ENCODE measurements around the gene FBXL7. TPM values are rescaled to one million over a fixed set of nuclear protein-coding genes. Genes with fewer than 3 reads are reported as not detected.
A peak's percentile ranks its signal among the peaks of the same experiment; 100 is the strongest.

Gene FBXL7
- polyA plus RNA-seq, 12 donors, result 19.8 to 28.4 (median 22.8) TPM; not detected in 1

DNA sequence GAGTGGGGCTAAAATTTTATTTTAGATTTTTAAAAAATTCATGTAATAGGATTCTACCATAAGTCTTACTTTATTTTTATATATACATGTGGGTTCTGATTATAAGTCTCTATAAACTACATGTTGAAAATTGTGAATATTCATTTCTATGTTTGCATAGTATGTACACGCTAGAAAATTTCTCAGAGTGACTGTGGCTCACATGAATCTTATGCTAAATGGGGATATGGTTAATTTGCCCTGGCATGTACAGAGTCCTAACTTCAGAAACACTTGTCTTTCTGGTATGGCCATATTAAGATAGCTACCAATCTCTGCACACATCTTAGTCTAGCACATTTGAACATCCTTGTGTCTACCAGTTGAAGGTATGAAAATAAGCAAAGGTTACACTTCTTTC, 154.8 kb downstream of the FBXL7 start:
- no peak for DNase-seq

DNA sequence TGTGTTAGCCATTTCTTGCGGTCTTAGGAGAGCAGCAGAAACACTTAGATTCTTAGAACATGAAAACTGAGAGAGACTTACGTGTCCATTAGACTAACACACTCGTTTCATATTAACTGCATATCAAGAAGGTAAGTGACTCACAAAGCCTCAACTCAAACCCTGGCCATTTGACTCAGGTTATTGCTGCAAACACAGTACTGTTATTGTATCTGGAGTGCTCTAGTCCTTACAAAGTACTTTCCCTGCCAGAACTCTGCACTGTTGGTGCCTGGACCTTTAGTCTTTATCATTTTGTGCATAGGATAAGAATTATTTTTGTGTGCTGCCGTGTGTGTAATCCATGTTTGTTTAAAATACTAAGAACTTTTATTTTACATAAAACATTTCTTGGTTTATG, 155.7 kb downstream of the FBXL7 start:
- no peak for DNase-seq

- DNase-seq, result no peak
These were observed 165.0 kb downstream of the FBXL7 start for GRCh38 chr5:15664961-15665360.

GRCh38 chr5:15669826-15670225, 169.8 kb downstream of the FBXL7 start:
- DNase-seq, result no peak

DNA sequence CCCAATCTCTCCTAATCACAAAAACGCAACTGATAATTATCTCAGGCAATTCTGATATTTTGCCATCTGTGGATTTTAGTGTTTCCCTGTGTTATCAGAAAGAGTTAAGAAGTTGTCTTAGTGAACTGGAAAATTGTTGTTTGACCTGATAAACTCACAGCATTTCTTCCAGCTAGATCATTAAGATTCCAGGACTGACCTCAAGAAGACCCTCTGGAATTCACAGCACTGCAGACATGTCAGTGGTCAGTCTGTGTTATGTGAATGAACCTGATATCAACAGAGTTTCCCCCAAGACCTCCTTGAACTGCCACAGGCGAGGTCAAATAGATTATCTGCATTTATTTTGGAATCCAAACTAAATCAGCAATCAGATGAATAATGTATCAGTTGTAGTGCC, 174.7 kb downstream of the FBXL7 start:
- DNase-seq, result no peak

DNA sequence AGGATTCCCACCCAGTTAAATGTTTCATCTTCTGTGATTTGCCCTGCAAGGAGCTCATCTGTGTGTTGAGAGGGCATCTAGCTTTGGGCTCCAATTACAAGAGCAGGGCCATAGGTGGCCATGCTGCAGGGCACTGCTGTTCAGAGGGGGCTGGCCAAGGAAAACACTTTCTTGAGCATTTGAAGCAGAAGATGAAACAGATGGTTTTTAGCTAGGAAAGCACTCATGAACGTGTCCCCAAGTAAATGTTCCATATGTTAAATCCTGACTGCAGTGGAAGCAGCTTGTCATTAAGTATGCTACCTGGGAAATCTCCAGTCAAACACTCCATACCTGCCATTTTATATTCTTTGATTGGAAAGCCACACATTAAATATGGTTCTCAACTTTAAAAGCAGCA, 176.6 kb downstream of the FBXL7 start:
- DNase-seq, result no peak

DNA sequence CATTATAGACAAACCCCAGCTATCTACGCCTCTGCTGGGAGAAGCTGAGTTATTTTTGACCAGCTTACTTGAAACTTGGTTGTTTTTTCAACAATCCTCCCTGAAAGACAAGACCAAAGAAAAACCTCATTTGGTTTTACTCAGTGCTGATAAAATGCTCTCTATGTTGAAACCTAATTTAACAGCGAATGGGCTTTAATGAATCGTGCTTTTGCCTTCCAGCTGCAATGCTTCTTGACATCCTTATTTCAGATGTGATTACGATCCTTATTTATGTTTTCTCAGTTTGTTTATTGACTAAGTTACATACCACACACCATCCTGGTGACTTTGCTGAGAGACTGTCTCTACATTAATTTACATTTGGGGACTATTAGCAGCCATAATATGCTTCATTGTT, 179.2 kb downstream of the FBXL7 start:
- no peak for DNase-seq

- DNase-seq, result no peak
These were observed 180.5 kb downstream of the FBXL7 start for GRCh38 chr5:15680455-15680854.

GRCh38 chr5:15682122-15682521, 182.1 kb downstream of the FBXL7 start:
- DNase-seq, result no peak

GRCh38 chr5:15682566-15682965, 182.6 kb downstream of the FBXL7 start:
- DNase-seq, result no peak

DNA sequence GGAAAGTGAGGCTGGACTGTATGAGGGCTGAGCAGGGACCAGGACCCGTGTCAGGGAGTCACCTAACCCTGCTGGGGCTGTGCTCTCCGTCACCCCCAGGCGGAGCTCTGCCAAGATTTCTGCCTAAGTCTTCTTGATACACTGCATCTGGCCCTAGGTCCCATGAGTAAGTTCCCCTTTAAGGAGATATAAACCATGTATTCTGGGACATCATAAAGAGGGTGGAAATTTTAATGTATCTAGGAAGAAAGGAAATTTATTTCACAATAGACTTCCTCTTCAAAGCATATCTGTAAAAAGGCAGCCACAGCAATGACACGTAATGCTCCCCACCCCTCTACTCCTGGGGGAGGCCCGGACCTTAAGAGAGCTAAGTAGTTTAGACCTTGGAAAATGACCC, 183.4 kb downstream of the FBXL7 start:
- DNase-seq, result no peak

- DNase-seq, result no peak
These were observed 187.4 kb downstream of the FBXL7 start for GRCh38 chr5:15687401-15687800.

DNA sequence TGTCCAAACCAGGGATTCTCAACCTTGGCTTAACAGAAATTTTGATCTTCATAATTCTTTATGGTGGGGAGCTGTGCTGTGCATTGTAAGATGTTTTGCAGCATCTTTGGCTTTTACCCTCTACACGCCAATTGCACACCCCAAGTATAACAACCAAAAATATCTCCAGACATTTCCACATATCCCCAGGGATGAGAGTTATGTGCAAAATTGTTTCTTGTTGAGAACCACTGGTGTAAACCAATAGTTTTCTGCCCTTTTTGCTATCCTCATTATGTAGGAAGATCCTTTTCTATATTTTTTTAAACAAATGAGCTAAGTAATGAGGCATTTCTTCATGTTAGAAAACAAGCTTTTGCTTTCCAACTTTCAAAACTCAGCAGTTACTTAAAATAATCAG, 189.9 kb downstream of the FBXL7 start:
- DNase-seq, result no peak

DNA sequence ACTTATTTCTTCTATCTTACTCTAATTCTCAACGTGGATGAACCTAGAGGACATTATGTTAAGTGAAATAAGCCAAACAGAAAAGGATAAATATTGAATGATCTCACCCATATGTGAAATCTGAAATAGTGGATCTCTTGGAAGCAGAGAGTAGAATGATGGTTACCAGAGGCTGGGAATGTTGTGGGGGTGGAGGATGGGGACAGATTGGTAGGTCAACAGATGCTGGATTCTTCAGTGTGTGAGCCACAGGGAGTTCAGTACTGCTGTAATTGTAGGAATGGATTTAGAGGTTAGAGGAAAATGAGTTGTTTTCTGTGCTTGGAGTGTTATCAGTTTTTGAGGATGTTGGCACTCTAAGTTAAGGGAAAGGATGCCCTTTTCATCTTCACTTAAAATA, 190.6 kb downstream of the FBXL7 start:
- DNase-seq, result no peak

- no peak for DNase-seq
These were observed 191.5 kb downstream of the FBXL7 start for GRCh38 chr5:15691521-15691920.

DNA sequence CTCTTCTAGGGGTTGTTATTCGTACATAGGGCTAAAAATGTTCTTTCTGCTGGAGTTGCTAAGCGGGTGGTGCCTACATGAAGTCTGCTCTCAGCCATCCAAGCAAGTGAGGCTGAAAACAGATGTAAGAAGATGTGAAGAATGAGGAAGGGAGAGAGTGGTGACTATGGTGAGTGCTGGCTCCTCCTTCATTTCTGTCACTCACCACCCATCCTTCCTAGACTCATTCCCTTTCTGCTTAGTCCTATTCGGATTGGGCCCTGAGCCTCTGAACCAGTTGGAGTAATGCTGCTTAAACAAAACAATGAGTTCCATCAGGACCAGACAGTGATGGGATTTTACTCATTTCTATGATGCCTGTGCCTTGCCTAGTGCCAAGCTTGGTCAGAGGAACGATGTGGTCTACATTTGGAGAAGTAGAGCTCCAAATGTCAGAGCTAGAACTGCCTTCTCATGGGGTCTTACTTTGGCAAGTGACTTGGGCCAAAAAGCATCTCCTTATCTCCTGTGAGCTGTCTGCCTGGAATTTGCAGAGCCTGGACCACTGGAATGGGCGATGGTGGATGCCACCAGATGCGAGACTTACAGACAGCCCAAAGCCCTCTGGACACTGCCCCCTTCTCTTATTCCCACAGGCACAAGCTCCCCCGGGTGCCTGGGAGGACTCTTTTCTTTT, 192.9 kb downstream of the FBXL7 start:
- no peak for DNase-seq

GRCh38 chr5:15693382-15693728, 193.4 kb downstream of the FBXL7 start:
- DNase-seq, result no peak

DNA sequence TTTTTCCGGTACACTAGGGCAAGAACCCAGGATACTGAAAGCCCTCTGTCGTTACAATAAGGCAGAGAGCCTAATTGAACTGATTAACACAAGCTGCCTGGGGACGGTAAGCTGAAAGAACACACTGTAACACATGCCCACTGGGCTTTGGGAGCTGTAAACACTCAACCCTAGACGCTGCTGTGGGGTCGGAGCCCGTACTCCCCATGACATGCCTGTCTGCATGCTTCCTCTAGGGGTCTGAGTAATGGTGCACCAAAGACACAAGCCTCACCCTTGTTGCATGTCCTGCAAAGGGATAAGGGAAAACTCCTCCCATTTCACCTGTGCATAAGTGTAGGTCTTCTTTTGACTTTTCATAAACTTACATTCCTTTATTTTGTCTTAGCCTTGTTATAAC, 194.0 kb downstream of the FBXL7 start:
- DNase-seq, result no peak

DNA sequence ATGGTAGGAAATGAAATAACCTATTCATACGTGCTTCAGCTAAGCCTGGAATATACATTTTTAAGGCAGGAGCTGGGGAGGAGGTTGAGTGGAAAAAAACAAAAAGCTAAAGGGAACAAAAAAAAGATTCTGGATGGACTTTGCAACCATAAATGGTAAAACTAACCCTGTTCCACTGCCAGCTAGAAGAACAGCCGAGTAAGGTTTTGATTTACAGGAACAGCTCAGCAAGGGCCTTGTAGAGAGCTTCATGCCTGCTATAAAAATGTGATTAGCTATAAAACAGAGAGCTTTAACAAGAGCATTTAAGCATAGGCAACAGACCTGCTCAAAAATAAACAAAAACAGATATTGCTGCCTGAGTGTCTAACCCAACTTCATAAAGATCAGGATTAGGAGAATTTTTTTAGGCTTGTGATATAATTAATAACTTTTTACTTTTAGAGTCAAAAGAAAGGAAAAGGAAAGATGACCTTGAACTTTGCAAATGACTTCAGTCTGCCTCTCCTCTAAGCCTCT, 194.8 kb downstream of the FBXL7 start:
- DNase-seq, result peak; percentile 43

- DNase-seq, result no peak
These were observed 195.3 kb downstream of the FBXL7 start for GRCh38 chr5:15695215-15695731.

DNA sequence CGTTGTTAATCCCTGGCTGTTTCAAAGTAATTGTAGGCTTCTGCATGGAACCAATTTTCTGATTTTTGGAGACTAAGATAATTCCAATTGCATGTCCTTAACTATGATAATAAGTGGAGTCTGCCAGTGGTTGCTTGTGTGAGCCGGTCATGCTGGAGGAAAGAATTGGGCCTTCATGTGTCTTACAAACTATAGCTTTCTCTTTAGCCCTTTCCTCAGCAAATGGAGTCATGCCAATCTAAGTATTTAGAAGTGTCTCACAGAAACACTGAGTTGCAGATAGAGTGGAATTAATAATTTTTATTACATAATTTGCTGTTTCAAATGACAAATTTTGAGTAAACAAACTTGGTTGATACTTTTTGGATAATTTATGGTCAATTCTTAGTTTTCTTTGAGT, 200.4 kb downstream of the FBXL7 start:
- DNase-seq, result no peak

DNA sequence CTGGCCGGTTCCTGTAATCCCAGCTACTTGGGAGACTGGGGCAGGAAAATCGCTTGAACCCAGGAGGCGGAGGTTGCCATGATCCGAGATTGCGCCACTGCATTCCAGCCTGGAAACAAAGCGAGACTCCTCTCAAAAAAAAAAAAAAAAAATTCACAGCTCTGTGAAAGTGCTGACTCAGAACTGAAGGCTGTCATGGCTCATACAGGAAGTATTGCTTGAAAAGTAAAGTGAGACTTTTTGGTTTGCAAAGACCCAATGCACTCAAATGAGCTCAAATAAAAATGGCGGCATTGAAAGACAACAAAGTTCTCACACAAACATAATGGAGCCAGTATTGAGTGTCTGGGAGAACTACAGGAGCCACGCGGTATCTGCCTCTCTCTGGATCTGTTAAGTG, 202.1 kb downstream of the FBXL7 start:
- DNase-seq, result no peak

- no peak for DNase-seq
These were observed 203.9 kb downstream of the FBXL7 start for GRCh38 chr5:15703901-15704300.

DNA sequence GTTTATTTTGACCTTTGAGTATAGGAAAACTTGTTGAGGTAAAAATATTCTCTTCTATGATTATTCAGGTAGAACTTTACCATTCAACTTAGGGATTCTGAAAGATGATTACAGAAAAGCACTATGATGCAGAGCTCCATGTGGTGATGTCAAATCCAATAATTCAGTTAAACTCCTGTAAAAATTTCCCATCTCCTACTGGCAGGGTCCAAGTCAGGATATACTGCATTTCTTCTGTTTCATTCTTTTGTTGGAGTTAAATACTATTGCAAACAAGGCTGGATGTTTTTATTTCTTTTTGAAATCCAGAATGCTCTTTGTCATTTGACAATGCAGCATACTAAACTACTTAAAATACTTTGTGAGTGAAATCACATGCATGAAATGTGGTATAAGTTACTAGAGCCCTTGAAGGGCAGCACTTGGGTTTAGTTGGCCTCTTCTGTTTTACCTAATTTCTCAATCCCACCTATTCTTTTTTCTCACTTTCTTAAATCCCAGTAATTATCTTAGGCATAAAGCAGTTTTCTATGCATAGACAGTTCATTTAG, 204.5 kb downstream of the FBXL7 start:
- no peak for DNase-seq
